ENCODE data around the gene CNTNAP2. TPM values are rescaled to one million over a fixed set of nuclear protein-coding genes. Genes with fewer than 3 reads are reported as not detected.
"Not testable (repeated sequence)": the region's sequence is repeated elsewhere in the genome, so short reads cannot be mapped to it uniquely, and the experiment has no call there.

CNTNAP2 gene
- total RNA-seq, 1 donor from 2014 or later, result 5.4 TPM

GRCh38 chr7:147777309-147777708 lies 1660.7 kb downstream of the CNTNAP2 start:
- no peaks in the 10 kb centered on the region for H3K27me3 Mint-ChIP-seq (ENCODE audit: unreplicated experiment)
- H3K4me3 Mint-ChIP-seq (ENCODE audit: unreplicated experiment), result no peak overlapping the region
- DNase-seq (ENCODE audit: low spot score), result no peak
- H3K9me3 Mint-ChIP-seq (ENCODE audit: unreplicated experiment), result no peaks in the 10 kb centered on the region
- H3K4me1 Mint-ChIP-seq (ENCODE audit: unreplicated experiment), result peaks cover 4% of the 10 kb centered on the region
- TF ChIP-seq CTCF (IDR thresholded peaks at IDR 0.05; ENCODE audit: unreplicated experiment), result no peak
- H3K36me3 Mint-ChIP-seq (ENCODE audit: low read depth, unreplicated experiment), result no peaks in the 10 kb centered on the region
- no peak overlapping the region for H3K27ac Mint-ChIP-seq (ENCODE audit: unreplicated experiment)

GRCh38 chr7:147779949-147780348 lies 1663.3 kb downstream of the CNTNAP2 start:
- no peak overlapping the region for H3K27ac Mint-ChIP-seq (ENCODE audit: unreplicated experiment)
- no peak overlapping the region for H3K4me3 Mint-ChIP-seq (ENCODE audit: unreplicated experiment)
- no peak for TF ChIP-seq CTCF (IDR thresholded peaks at IDR 0.05; ENCODE audit: unreplicated experiment)
- no peaks in the 10 kb centered on the region for H3K9me3 Mint-ChIP-seq (ENCODE audit: unreplicated experiment)
- peaks cover 4% of the 10 kb centered on the region for H3K4me1 Mint-ChIP-seq (ENCODE audit: unreplicated experiment)
- no peaks in the 10 kb centered on the region for H3K27me3 Mint-ChIP-seq (ENCODE audit: unreplicated experiment)
- H3K36me3 Mint-ChIP-seq (ENCODE audit: low read depth, unreplicated experiment), result no peaks in the 10 kb centered on the region
- DNase-seq (ENCODE audit: low spot score), result no peak

- no peaks in the 10 kb centered on the region for H3K4me1 Mint-ChIP-seq (ENCODE audit: unreplicated experiment)
- H3K36me3 Mint-ChIP-seq (ENCODE audit: low read depth, unreplicated experiment), result no peaks in the 10 kb centered on the region
- no peaks in the 10 kb centered on the region for H3K27me3 Mint-ChIP-seq (ENCODE audit: unreplicated experiment)
- TF ChIP-seq CTCF (IDR thresholded peaks at IDR 0.05; ENCODE audit: unreplicated experiment), result no peak
- H3K9me3 Mint-ChIP-seq (ENCODE audit: unreplicated experiment), result no peaks in the 10 kb centered on the region
- no peak for DNase-seq (ENCODE audit: low spot score)
- H3K27ac Mint-ChIP-seq (ENCODE audit: unreplicated experiment), result no peak overlapping the region
- no peak overlapping the region for H3K4me3 Mint-ChIP-seq (ENCODE audit: unreplicated experiment)
Measured at GRCh38 chr7:147796581-147796980, 1680.0 kb downstream of the CNTNAP2 start.

- Mint-ChIP-seq H3K27ac (ENCODE audit: unreplicated experiment) (no peak overlapping the region), H3K9me3 (ENCODE audit: unreplicated experiment) (no peaks in the 10 kb centered on the region), H3K36me3 (ENCODE audit: low read depth, unreplicated experiment) (no peaks in the 10 kb centered on the region), H3K4me3 (ENCODE audit: unreplicated experiment) (no peak overlapping the region), H3K27me3 (ENCODE audit: unreplicated experiment) (no peaks in the 10 kb centered on the region), H3K4me1 (ENCODE audit: unreplicated experiment) (no peaks in the 10 kb centered on the region)
- TF ChIP-seq CTCF (IDR thresholded peaks at IDR 0.05; ENCODE audit: unreplicated experiment), result no peak
- no peak for DNase-seq (ENCODE audit: low spot score)
Measured at GRCh38 chr7:147798001-147798400, 1681.4 kb downstream of the CNTNAP2 start.

- not testable (repeated sequence) for H3K27me3 Mint-ChIP-seq (ENCODE audit: unreplicated experiment); H3K27ac Mint-ChIP-seq (ENCODE audit: unreplicated experiment); H3K4me3 Mint-ChIP-seq (ENCODE audit: unreplicated experiment); DNase-seq (ENCODE audit: low spot score); H3K36me3 Mint-ChIP-seq (ENCODE audit: low read depth, unreplicated experiment); H3K9me3 Mint-ChIP-seq (ENCODE audit: unreplicated experiment); H3K4me1 Mint-ChIP-seq (ENCODE audit: unreplicated experiment)
Measured at GRCh38 chr7:147801762-147802161, 1685.2 kb downstream of the CNTNAP2 start.

- H3K27me3 Mint-ChIP-seq (ENCODE audit: unreplicated experiment), result peaks cover 3% of the 10 kb centered on the region
- H3K27ac Mint-ChIP-seq (ENCODE audit: unreplicated experiment), result no peak overlapping the region
- H3K36me3 Mint-ChIP-seq (ENCODE audit: low read depth, unreplicated experiment), result peaks cover 3% of the 10 kb centered on the region
- no peak for TF ChIP-seq CTCF (IDR thresholded peaks at IDR 0.05; ENCODE audit: unreplicated experiment)
- no peak for DNase-seq (ENCODE audit: low spot score)
- H3K9me3 Mint-ChIP-seq (ENCODE audit: unreplicated experiment), result no peaks in the 10 kb centered on the region
- H3K4me3 Mint-ChIP-seq (ENCODE audit: unreplicated experiment), result no peak overlapping the region
- H3K4me1 Mint-ChIP-seq (ENCODE audit: unreplicated experiment), result no peaks in the 10 kb centered on the region
Measured at GRCh38 chr7:147803151-147803550, 1686.5 kb downstream of the CNTNAP2 start.
